ENCODE results near the gene RELL1.

RELL1 gene

GRCh38 chr4:37605843-37606565, 80.2 kb downstream of the RELL1 start:
- TF ChIP-seq CTCF (IDR thresholded peaks at IDR 0.05; ENCODE audit: unreplicated experiment in 3 of 3): no peak
- peaks cover 13% of the 10 kb centered on the region for H3K9me3 Mint-ChIP-seq
- no peak overlapping the region for H3K4me3 Mint-ChIP-seq
- H3K27me3 Mint-ChIP-seq (ENCODE audit: low read depth): no peaks in the 10 kb centered on the region
- peaks cover 36% of the 10 kb centered on the region for H3K36me3 Mint-ChIP-seq (ENCODE audit: low read depth)
- H3K4me1 Mint-ChIP-seq: peaks cover 23% of the 10 kb centered on the region
- H3K27ac Mint-ChIP-seq: no peak overlapping the region

GRCh38 chr4:37604461-37604860, 81.7 kb downstream of the RELL1 start:
- Mint-ChIP-seq H3K4me1 (peaks cover 29% of the 10 kb centered on the region), H3K36me3 (ENCODE audit: low read depth) (peaks cover 25% of the 10 kb centered on the region), H3K27ac (no peak overlapping the region), H3K27me3 (ENCODE audit: low read depth) (no peaks in the 10 kb centered on the region), H3K9me3 (peaks cover 12% of the 10 kb centered on the region), H3K4me3 (no peak overlapping the region)
- TF ChIP-seq CTCF (IDR thresholded peaks at IDR 0.05; ENCODE audit: unreplicated experiment in 3 of 3): no peak

- no peak for TF ChIP-seq CTCF (IDR thresholded peaks at IDR 0.05; ENCODE audit: unreplicated experiment in 3 of 3)
- Mint-ChIP-seq H3K27me3 (ENCODE audit: low read depth) (no peaks in the 10 kb centered on the region), H3K36me3 (ENCODE audit: low read depth) (peaks cover 17% of the 10 kb centered on the region), H3K27ac (no peak overlapping the region), H3K9me3 (peaks cover 4% of the 10 kb centered on the region), H3K4me3 (no peak overlapping the region), H3K4me1 (peaks cover 35% of the 10 kb centered on the region)
Measured at GRCh38 chr4:37603711-37604110, 82.5 kb downstream of the RELL1 start.

- H3K36me3 Mint-ChIP-seq (ENCODE audit: low read depth): peaks cover 13% of the 10 kb centered on the region
- peak; percentile 92 to 98 (median 93) for TF ChIP-seq CTCF (IDR thresholded peaks at IDR 0.05; ENCODE audit: unreplicated experiment in 3 of 3)
- no peak overlapping the region for H3K4me3 Mint-ChIP-seq
- no peak overlapping the region for H3K27ac Mint-ChIP-seq
- H3K4me1 Mint-ChIP-seq: peaks cover 35% of the 10 kb centered on the region
- H3K27me3 Mint-ChIP-seq (ENCODE audit: low read depth): no peaks in the 10 kb centered on the region
- H3K9me3 Mint-ChIP-seq: peaks cover 2% of the 10 kb centered on the region
Measured at GRCh38 chr4:37603070-37603468, 83.1 kb downstream of the RELL1 start.

- Mint-ChIP-seq H3K9me3 (no peaks in the 10 kb centered on the region), H3K27ac (no peak overlapping the region), H3K4me3 (no peak overlapping the region), H3K36me3 (ENCODE audit: low read depth) (peaks cover 11% of the 10 kb centered on the region), H3K27me3 (ENCODE audit: low read depth) (no peaks in the 10 kb centered on the region), H3K4me1 (peaks cover 35% of the 10 kb centered on the region)
- no peak for TF ChIP-seq CTCF (IDR thresholded peaks at IDR 0.05; ENCODE audit: unreplicated experiment in 3 of 3)
Measured at GRCh38 chr4:37602454-37603069, 83.6 kb downstream of the RELL1 start.

- H3K27me3 Mint-ChIP-seq (ENCODE audit: low read depth): no peaks in the 10 kb centered on the region
- peaks cover 35% of the 10 kb centered on the region for H3K4me1 Mint-ChIP-seq
- peak overlapping the region in 1 of 3 experiments; percentile 25 for H3K27ac Mint-ChIP-seq
- no peak for TF ChIP-seq CTCF (IDR thresholded peaks at IDR 0.05; ENCODE audit: unreplicated experiment in 3 of 3)
- peaks cover 6% of the 10 kb centered on the region for H3K36me3 Mint-ChIP-seq (ENCODE audit: low read depth)
- H3K9me3 Mint-ChIP-seq: no peaks in the 10 kb centered on the region
- no peak overlapping the region for H3K4me3 Mint-ChIP-seq
Measured at GRCh38 chr4:37601531-37601930, 84.6 kb downstream of the RELL1 start.

Measured in nephron (organoid).